GM19193 (cell line): ENCODE results near the gene ZNF823.

Experiments
- POLR2A ChIP-seq: IDR thresholded peaks from 4 replicates; pipeline ENCODE4 v1.6.1; 2011; ENCODE audit not compliant: insufficient read depth, insufficient read length; ENCODE audit errors: extremely low read depth

The ZNF823 gene

GRCh38 chr19:11693505-11694499, 44.9 kb downstream of the ZNF823 start:
- no peak for TF ChIP-seq POLR2A

DNA sequence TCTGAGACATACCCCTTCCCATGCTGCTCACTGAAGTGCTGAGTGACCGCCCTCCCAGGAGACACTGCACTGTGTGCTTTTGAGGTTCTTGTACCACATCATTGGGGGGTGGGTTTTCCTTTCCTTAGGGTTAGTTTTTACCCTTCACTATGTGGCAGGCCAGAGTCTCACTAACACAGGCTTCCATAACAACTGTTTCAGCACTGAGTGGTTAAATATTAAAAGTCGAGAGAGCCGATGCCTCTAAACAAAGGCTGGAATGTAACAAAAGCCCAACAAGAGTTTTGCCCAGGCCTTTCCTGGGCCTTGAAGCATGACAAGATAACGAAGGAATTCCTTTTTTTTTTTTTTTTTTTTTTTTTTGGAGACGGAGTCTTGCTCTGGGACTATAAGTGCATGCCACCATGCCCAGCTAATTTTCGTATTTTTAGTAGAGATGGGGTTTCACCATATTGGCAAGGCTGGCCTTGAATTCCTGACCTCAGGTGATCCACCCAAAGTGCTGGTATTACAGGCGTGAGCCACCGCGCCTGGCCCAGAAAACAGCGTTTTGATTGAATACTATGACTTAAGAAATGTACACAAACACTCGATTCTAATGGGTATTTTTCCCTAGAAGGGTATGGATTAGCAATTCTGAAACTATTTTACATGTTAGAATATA, 46.5 kb downstream of the ZNF823 start:
- TF ChIP-seq POLR2A = no peak

GRCh38 chr19:11685676-11686650, 52.8 kb downstream of the ZNF823 start:
- no peak for TF ChIP-seq POLR2A

DNA sequence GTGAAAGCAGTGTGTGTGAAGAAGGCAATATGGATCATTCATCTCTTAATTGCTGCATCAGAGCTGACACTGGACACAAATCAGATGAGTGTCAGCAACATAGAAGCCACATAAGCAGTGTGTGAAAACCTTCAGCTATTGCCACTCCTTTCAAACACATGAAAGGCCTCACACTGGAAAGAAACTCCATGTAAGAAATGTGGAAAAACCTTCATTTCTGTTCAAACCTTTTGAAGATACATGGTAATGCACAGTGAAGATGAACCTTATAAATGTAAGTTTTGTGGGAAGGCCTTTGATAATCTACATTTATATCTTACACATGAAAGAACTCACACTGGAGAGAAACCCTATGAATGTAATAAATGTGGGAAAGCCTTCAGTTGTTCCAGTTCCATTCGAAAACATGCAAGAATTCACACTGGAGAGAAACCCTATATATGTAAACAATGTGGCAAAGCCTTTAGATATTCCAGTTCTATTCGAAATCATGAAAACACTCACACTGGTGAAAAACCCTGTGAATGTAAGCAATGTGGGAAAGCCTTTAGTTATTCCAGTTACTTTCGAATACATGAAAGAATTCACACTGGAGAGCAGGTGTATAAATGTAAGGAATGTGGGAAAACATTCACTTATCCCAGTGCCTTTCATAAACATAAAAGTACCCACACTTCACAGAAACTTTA, 53.6 kb downstream of the ZNF823 start:
- TF ChIP-seq POLR2A = no peak

GRCh38 chr19:11680689-11681302, 58.0 kb downstream of the ZNF823 start:
- no peak for TF ChIP-seq POLR2A

DNA sequence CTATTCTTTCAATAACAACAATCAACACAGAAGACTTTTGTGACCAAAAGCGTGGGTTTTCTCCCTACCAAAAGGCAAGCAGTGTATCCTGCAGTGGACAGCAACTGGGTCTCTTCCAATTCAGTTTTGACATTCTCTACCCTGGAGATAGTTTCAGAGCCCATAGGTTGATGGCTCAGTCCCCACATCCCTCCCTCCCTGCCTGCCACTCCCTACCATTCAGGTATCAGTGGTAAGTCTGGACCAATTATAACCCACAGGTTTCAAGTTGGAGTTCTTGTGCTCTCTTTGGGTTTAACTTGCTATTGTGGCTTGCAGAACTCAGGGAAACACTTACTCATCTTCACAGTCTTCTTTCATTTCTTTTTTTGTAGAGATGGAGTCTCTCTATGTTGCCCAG, 60.2 kb downstream of the ZNF823 start:
- no peak for TF ChIP-seq POLR2A

DNA sequence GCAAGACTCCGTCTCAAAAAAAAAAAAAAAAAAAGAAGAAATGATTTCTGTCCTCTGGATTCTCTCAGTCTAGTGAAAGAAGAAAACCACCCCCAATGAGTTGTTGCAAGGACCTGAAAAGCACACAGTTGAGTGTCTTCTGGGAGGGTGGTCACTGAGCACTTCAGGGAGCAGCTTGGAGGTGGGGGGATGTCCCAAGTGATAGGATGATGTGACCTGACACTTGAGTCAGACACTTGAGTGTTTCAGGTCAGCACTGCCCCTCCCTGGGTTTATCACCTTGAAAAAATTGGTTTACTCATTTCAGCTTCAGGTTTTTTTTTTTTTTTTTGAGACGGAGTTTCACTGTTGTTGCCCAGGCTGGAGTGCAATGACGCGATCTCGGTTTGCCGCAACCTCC, 63.2 kb downstream of the ZNF823 start:
- TF ChIP-seq POLR2A = no peak

GRCh38 chr19:11674067-11674492, 64.7 kb downstream of the ZNF823 start:
- no peak for TF ChIP-seq POLR2A

DNA sequence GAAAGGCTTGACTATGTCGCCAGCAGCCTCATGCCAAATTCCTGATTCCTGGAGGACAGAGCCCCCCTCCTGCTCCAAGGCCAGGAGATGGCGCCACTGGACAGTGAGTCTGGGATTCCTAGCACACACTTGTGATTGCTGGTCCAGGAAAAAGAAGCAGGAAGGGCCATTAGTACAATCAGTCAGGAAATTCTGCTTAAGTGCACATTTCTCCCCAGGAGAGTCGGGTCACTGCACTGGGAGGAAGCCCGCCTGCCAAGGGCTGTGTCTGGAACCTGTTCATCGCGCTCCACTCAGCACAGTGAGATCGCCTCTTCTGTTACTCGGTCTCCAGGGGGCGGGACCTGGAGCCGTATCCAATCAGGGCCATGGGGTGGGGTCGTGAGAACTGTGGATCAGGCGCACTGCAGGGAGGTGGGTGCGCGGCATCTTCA, 65.1 kb downstream of the ZNF823 start:
- TF ChIP-seq POLR2A = no peak
